ENCODE measurements around the gene ZNF408. TPM values are rescaled to one million over a fixed set of nuclear protein-coding genes. Genes with fewer than 3 reads are reported as not detected.

The ZNF408 gene
- total RNA-seq, 1 experiment from 2014 or later, result 14.4 TPM

- TF ChIP-seq ELF1 (IDR thresholded peaks at IDR 0.05; ENCODE audit: borderline replicate concordance, low read depth) (no peak), POLR2A (IDR thresholded peaks at IDR 0.05; ENCODE audit: borderline replicate concordance, extremely low read depth, insufficient read depth, insufficient read length) (no peak), CBX3 (IDR thresholded peaks at IDR 0.05; ENCODE audit: low read depth) (no peak), SRF (IDR thresholded peaks at IDR 0.05; ENCODE audit: low read depth) (no peak), ZNF274 (IDR thresholded peaks at IDR 0.05; ENCODE audit: low read depth, low read length) (no peak), YY1 (IDR thresholded peaks at IDR 0.05; ENCODE audit: extremely low read depth, insufficient replicate concordance, low read depth, low read length) (no peak), CEBPB (IDR thresholded peaks at IDR 0.05; ENCODE audit: low read depth) (no peak), JUND (IDR thresholded peaks at IDR 0.05) (no peak), FOSL1 (IDR thresholded peaks at IDR 0.05; ENCODE audit: low read depth) (no peak), MAX (IDR thresholded peaks at IDR 0.05) (no peak)
- TF ChIP-seq, protein P1, sequence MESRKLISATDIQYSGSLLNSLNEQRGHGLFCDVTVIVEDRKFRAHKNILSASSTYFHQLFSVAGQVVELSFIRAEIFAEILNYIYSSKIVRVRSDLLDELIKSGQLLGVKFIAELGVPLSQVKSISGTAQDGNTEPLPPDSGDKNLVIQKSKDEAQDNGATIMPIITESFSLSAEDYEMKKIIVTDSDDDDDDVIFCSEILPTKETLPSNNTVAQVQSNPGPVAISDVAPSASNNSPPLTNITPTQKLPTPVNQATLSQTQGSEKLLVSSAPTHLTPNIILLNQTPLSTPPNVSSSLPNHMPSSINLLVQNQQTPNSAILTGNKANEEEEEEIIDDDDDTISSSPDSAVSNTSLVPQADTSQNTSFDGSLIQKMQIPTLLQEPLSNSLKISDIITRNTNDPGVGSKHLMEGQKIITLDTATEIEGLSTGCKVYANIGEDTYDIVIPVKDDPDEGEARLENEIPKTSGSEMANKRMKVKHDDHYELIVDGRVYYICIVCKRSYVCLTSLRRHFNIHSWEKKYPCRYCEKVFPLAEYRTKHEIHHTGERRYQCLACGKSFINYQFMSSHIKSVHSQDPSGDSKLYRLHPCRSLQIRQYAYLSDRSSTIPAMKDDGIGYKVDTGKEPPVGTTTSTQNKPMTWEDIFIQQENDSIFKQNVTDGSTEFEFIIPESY (IDR thresholded peaks at IDR 0.05; ENCODE audit: extremely low read depth, insufficient replicate concordance, low read length), result no peak
These were observed 19.0 kb upstream of the ZNF408 start for GRCh38 chr11:46681814-46682213.

More at GRCh38 chr11:46681814-46682213, 19.0 kb upstream of the ZNF408 start:
- CTCF ChIA-PET, result no interaction called here
- RAD21 ChIA-PET (ENCODE audit: low non-redundant PET in 1 of 2, low total read pairs in 2 of 2, uncharacterized antibody in 2 of 2, unreplicated experiment in 2 of 2), result no interaction called here
- Histone ChIP-seq H2AFZ (ENCODE audit: low read depth, low read length, poor library complexity, severe bottlenecking) (no peak overlapping the region), H3K27me3 (ENCODE audit: insufficient read depth, low read length) (no peaks in the 10 kb centered on the region), H3K9ac (ENCODE audit: low read length) (no peak overlapping the region), H3K4me1 (ENCODE audit: control insufficient read depth in 1 of 2, insufficient read depth in 2 of 2, low read length in 2 of 2) (peaks cover 4 to 20% of the 10 kb centered on the region in 2 experiments), H3K9me2 (ENCODE audit: insufficient read depth) (no peaks in the 10 kb centered on the region), H3K27ac (ENCODE audit: low read depth, low read length) (no peak overlapping the region), H4K20me1 (ENCODE audit: insufficient read depth) (no peaks in the 10 kb centered on the region), H3K36me3 (ENCODE audit: control insufficient read depth in 1 of 2, insufficient read depth in 2 of 2, low read length in 2 of 2) (0 out of 4 replicates have a peak, but pooled peaks cover 0 to 4% of the 10 kb centered on the region in 2 experiments), H3K4me2 (ENCODE audit: low read length) (no peak overlapping the region), H3K79me2 (ENCODE audit: insufficient read depth, low read length) (no peaks in the 10 kb centered on the region), H3K9me3 (ENCODE audit: control insufficient read depth in 1 of 2, insufficient read depth in 1 of 2, low read depth in 1 of 2, low read length in 2 of 2) (no peaks in the 10 kb centered on the region), H3K4me3 (replicated peaks in 1 of 2; ENCODE audit: low read depth in 1 of 2, low read length in 2 of 2) (no peak overlapping the region)
- DNase-seq (ENCODE audit: low read depth, low spot score), result no peak
- POLR2A ChIA-PET, result no interaction called here
- ATAC-seq, result no peak
- intact Hi-C loops (cut with micrococcal nuclease), result no loop called here
- BruUV-seq (replicated peaks), result no TSS peak

Data from HCT116 (cell line).